Gastroesophageal sphincter (tissue), 3 donors: ENCODE results near the gene RAB24.

ENCODE experiments used
- CTCF ChIP-seq, 4 experiments: fragments of 200-600 bp in 2 of 4; fragments of 450-650 bp in 2 of 4; sonication (generic) in 1 of 4; IDR thresholded peaks; one replicate each; pipeline ENCODE4 v1.5.1; 2017 to 2019; ENCODE audit warnings: antibody characterized with exemption in 4 of 4, mild to moderate bottlenecking in 2 of 4, moderate library complexity in 2 of 4
- POLR2A ChIP-seq, 2 donors: fragments of 450-650 bp; IDR thresholded peaks; one replicate each; pipeline ENCODE4 v1.6.1; 2017; ENCODE audit warnings: antibody characterized with exemption in 2 of 2, mild to moderate bottlenecking in 2 of 2, moderate library complexity in 1 of 2

DNA sequence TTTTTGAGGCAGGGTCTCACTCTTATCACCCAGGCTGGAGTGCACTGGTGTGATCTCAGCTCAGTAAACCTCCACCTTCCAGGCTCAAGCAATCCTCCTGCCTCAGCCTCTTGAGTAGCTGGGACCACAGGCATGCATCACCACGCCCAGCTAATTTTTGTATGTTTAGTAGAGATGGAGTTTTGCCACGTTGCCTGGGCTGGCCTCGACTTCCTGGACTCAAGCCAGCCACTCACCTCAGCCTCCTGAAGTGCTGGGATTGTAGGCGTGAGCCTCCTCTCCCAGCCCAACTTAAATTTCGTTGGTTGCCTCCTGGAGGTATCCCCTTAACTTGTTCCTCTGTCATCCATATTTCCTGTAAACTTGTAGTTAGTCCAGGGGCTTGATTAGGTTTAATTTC, 47.2 kb downstream of the RAB24 start:
- TF ChIP-seq CTCF (IDR thresholded peaks at IDR 0.05): no peak
- no peak for TF ChIP-seq POLR2A (IDR thresholded peaks at IDR 0.05)
